Heart left ventricle (tissue), 16 donors: Measurements from ENCODE around the gene KLHL13. TPM values are rescaled to one million over a fixed set of nuclear protein-coding genes. Genes with fewer than 3 reads are reported as not detected.
"Not testable (repeated sequence)": the region's sequence is repeated elsewhere in the genome, so short reads cannot be mapped to it uniquely, and the experiment has no call there.

Experiments
- ATAC-seq, 4 donors: fragments of 200-7000 bp; cut with Tn5 transposase; one replicate each; pipeline ENCODE4 v1.9.1; 2020 to 2022; ENCODE audit warnings: moderate library complexity in 4 of 4, mild to moderate bottlenecking in 3 of 4, moderate number of reproducible peaks in 1 of 4
- DNase-seq, 5 donors: peaks; one replicate each; pipeline ENCODE4 v3.0.0-alpha.2; 2020
- H3K27ac ChIP-seq, 12 donors: fragments of 200-600 bp; sonication (generic) in 4 of 12; one replicate each; pipeline versions ENCODE4 v1.5.0 to v1.8.0; 2016 to 2022; ENCODE audit warnings: mild to moderate bottlenecking in 2 of 12
- H3K27me3 ChIP-seq, 9 donors: fragments of 200-600 bp; sonication (generic) in 2 of 9; one replicate each; pipeline versions ENCODE4 v1.5.1 to v1.8.0; 2016 to 2022; ENCODE audit warnings: mild to moderate bottlenecking in 3 of 9
- H3K36me3 ChIP-seq, 9 donors: fragments of 200-600 bp; sonication (generic) in 2 of 9; one replicate each; pipeline versions ENCODE4 v1.5.0 to v1.8.0; 2018 to 2022; ENCODE audit warnings: mild to moderate bottlenecking in 2 of 9
- H3K4me1 ChIP-seq, 12 donors: fragments of 200-600 bp; sonication (generic) in 4 of 12; one replicate each; pipeline versions ENCODE4 v1.5.0 to v1.8.0; 2016 to 2022; ENCODE audit warnings: mild to moderate bottlenecking in 3 of 12
- H3K4me3 ChIP-seq, 12 donors: fragments of 200-600 bp; sonication (generic) in 4 of 12; one replicate each; pipeline versions ENCODE4 v1.5.0 to v1.8.0; 2017 to 2022; ENCODE audit warnings: mild to moderate bottlenecking in 9 of 12, moderate library complexity in 4 of 12
- H3K9me3 ChIP-seq, 12 donors: fragments of 200-600 bp; sonication (generic) in 4 of 12; one replicate each; pipeline versions ENCODE4 v1.5.0 to v1.8.0; 2016 to 2022; ENCODE audit warnings: mild to moderate bottlenecking in 1 of 12
- CTCF ChIP-seq, 12 donors: fragments of 200-600 bp; sonication (generic) in 4 of 12; IDR thresholded peaks; one replicate each; pipeline versions ENCODE4 v1.5.0 to v1.8.0; 2018 to 2022; ENCODE audit warnings: antibody characterized with exemption in 12 of 12, mild to moderate bottlenecking in 5 of 12
- POLR2A ChIP-seq, 2 donors: fragments of 450-650 bp; IDR thresholded peaks; one replicate each; pipeline ENCODE4 v1.6.1; 2017; ENCODE audit warnings: antibody characterized with exemption in 2 of 2, mild to moderate bottlenecking in 2 of 2, moderate library complexity in 2 of 2
- WGBS, 4 donors: extraction: QIAGEN DNeasy Blood & Tissue Kit in 2 of 4; methylation state at CpG; one replicate each; pipeline versions ENCODE4 v1.1.5 to v1.1.7; 2013 to 2018; 5-methylcytosine and 5-hydroxymethylcytosine counted together
- intact Hi-C, 10 donors: fragments of 100-400 bp; cut with DNase I; formaldehyde crosslinking; loops; one replicate each; pipeline versions ENCODE4 v1.11.1 to v1.14.2; 2022
- polyA plus RNA-seq, 2 donors: library from polyadenylated mRNA; stranded (reverse); fragments of 200-250 nt; gene quantifications; one replicate each; pipeline ENCODE4 v1.2.3, GENCODE V29; 2013
- total RNA-seq, 9 donors: library from RNA; depleted of rRNA in 2 of 9; stranded (reverse); fragments of >200 nt in 2 of 9; fragmentation: NEBNext Ultra II Directional in 3 of 9; extraction: Animal tissue kit (Norgen Biotek cat#: 25700) in 3 of 9; gene quantifications; one replicate each; pipeline versions ENCODE4 v1.1.0 to v1.2.4, GENCODE V29; 2016 to 2023
- donor health status: ischemic (EF 13 %, LVEDD 7.1; RV severe dilation, severe dysfunction).
- donor health status: healthy with polysubstance abuse.
- donor health status: DM: no; HTN: yes; CAD: no.
- donor health status: DM: no; HTN: no; CAD: no.
- donor health status: ischemic (EF 25% LVEDD 6.9; RV normal size, moderate dysfunction).
- donor health status: ischemic (EF 25% LVEDD 5.7; RV mildly dilated, moderate dysfunction).
- donor health status: healthy.
- donor health status: DM: yes; HTN: yes; CAD: no.
- donor health status: ischemic (EF 35%, LVEDD 5.7; RV mildly dilated, moderate dysfunction).
- donor health status: nonischemic (EF 11% LVEDD 7.7; RV severe dilation, severe dysfunction).
- donor health status: DM: yes; HTN: yes; CAD: no.
- donor health status: PGD.
- donor health status: ischemic (EF 29% LVEDD 5.4; RV normal size, mild dysfunction).
- donor health status: nonischemic (EF 23%, LVEDD 6.1; RV moderate dilation, normal function).

The KLHL13 gene
- total and polyA plus RNA-seq, 11 donors: 3.4 to 14.2 (median 7.7) TPM

GRCh38 chrX:118156254-118156952, 39.8 kb upstream of the KLHL13 start:
- WGBS, 4 donors: 87 to 95% (median 91%) methylated on average over 6 of the region's 6 CpGs
- Histone ChIP-seq H3K27me3 (peaks cover 0 to under 1% (median 0%) of the 10 kb centered on the region in 9 donors), H3K27ac (no peak overlapping the region), H3K9me3 (no peaks in the 10 kb centered on the region), H3K36me3 (no peaks in the 10 kb centered on the region), H3K4me1 (no peaks in the 10 kb centered on the region), H3K4me3 (no peak overlapping the region)
- DNase-seq: no peak
- intact Hi-C loops: no loop called here
- TF ChIP-seq POLR2A (IDR thresholded peaks at IDR 0.05): no peak
- TF ChIP-seq CTCF (IDR thresholded peaks at IDR 0.05): no peak
- ATAC-seq: no peak

GRCh38 chrX:118153270-118153669, 36.7 kb upstream of the KLHL13 start:
- H3K4me1 ChIP-seq: no peaks in the 10 kb centered on the region
- DNase-seq (no peak), ATAC-seq (peak in 1 of 4 donors; percentile 11)
- TF ChIP-seq POLR2A (IDR thresholded peaks at IDR 0.05) (no peak), CTCF (IDR thresholded peaks at IDR 0.05) (no peak)
- intact Hi-C loops: no loop called here
- no peaks in the 10 kb centered on the region for H3K27me3 ChIP-seq
- no peaks in the 10 kb centered on the region for H3K9me3 ChIP-seq
- no peak overlapping the region for H3K27ac ChIP-seq
- H3K4me3 ChIP-seq: no peak overlapping the region
- 52 to 81% (median 64%) methylated on average over 1 of the region's 1 CpG for WGBS, 4 donors
- H3K36me3 ChIP-seq: no peaks in the 10 kb centered on the region

- intact Hi-C loops: no loop called here
- H3K9me3 ChIP-seq: no peaks in the 10 kb centered on the region
- no peak overlapping the region for H3K27ac ChIP-seq
- DNase-seq (peak in 2 of 5 donors; percentile 6 to 15), ATAC-seq (peak in 3 of 4 donors; percentile 39 to 62 (median 49))
- no peaks in the 10 kb centered on the region for H3K4me1 ChIP-seq
- H3K36me3 ChIP-seq: no peaks in the 10 kb centered on the region
- TF ChIP-seq CTCF (IDR thresholded peaks at IDR 0.05): no peak
- H3K4me3 ChIP-seq: no peak overlapping the region
- no peaks in the 10 kb centered on the region for H3K27me3 ChIP-seq
- WGBS, 4 donors: 34 to 46% (median 36%) methylated on average over 2 of the region's 2 CpGs
These were observed 36.1 kb upstream of the KLHL13 start for GRCh38 chrX:118152721-118153120.

- no peaks in the 10 kb centered on the region for H3K36me3 ChIP-seq
- no peak for ATAC-seq
- no peak overlapping the region for H3K4me3 ChIP-seq
- intact Hi-C loops: no loop called here
- no peak overlapping the region for H3K27ac ChIP-seq
- DNase-seq: no peak
- H3K9me3 ChIP-seq: no peaks in the 10 kb centered on the region
- H3K4me1 ChIP-seq: no peaks in the 10 kb centered on the region
- TF ChIP-seq POLR2A (IDR thresholded peaks at IDR 0.05) (no peak), CTCF (IDR thresholded peaks at IDR 0.05) (no peak)
- no peaks in the 10 kb centered on the region for H3K27me3 ChIP-seq
- WGBS, 4 donors: 86 to 100% (median 90%) methylated on average over 1 of the region's 1 CpG
These were observed 32.1 kb upstream of the KLHL13 start for GRCh38 chrX:118148737-118149136.

GRCh38 chrX:118147771-118148170, 31.2 kb upstream of the KLHL13 start:
- H3K36me3 ChIP-seq, intact Hi-C loops, H3K4me1 ChIP-seq, ATAC-seq, H3K27me3 ChIP-seq, H3K4me3 ChIP-seq, H3K9me3 ChIP-seq, H3K27ac ChIP-seq, DNase-seq: not testable (repeated sequence)
- 89 to 100% (median 97%) methylated on average over 3 of the region's 3 CpGs for WGBS, 4 donors
